HEK293 (cell line): ENCODE measurements around the gene CTDNEP1.

Experiments
- KLF16 ChIP-seq: fragments of 450-650 bp; formaldehyde crosslinking; IDR thresholded peaks from 2 replicates; pipeline ENCODE4 v1.5.1; 2017; ENCODE audit warnings: missing biosample characterization, missing genetic modification characterization
- SP3 ChIP-seq: fragments of 450-650 bp; formaldehyde crosslinking; IDR thresholded peaks from 2 replicates; pipeline ENCODE4 v1.5.1; 2016; ENCODE audit warnings: missing biosample characterization, missing genetic modification characterization
- YY2 ChIP-seq: fragments of 450-650 bp; formaldehyde crosslinking; IDR thresholded peaks from 2 replicates; pipeline ENCODE4 v1.5.1; 2016; ENCODE audit warnings: missing biosample characterization, missing genetic modification characterization
- ZBTB17 ChIP-seq: fragments of 450-650 bp; formaldehyde crosslinking; IDR thresholded peaks from 2 replicates; pipeline ENCODE4 v1.5.1; 2016; ENCODE audit warnings: missing biosample characterization, missing genetic modification characterization
- ZBTB20 ChIP-seq: fragments of 450-650 bp; formaldehyde crosslinking; IDR thresholded peaks from 2 replicates; pipeline ENCODE4 v1.5.1; 2016; ENCODE audit warnings: missing biosample characterization, missing genetic modification characterization
- ZBTB48 ChIP-seq: fragments of 450-650 bp; formaldehyde crosslinking; IDR thresholded peaks from 2 replicates; pipeline ENCODE4 v1.5.1; 2016; ENCODE audit warnings: missing biosample characterization, missing genetic modification characterization
- ZNF138 ChIP-seq: fragments of 450-650 bp; formaldehyde crosslinking; IDR thresholded peaks from 2 replicates; pipeline ENCODE4 v1.5.1; 2016; ENCODE audit warnings: missing biosample characterization, missing genetic modification characterization, borderline replicate concordance
- ZNF2 ChIP-seq: fragments of 450-650 bp; formaldehyde crosslinking; IDR thresholded peaks from 2 replicates; pipeline ENCODE4 v1.5.1; 2016; ENCODE audit warnings: missing biosample characterization, missing genetic modification characterization
- ZNF211 ChIP-seq: fragments of 450-650 bp; formaldehyde crosslinking; IDR thresholded peaks from 2 replicates; pipeline ENCODE4 v1.5.1; 2016; ENCODE audit warnings: low read depth, missing biosample characterization, missing genetic modification characterization
- ZNF311 ChIP-seq: fragments of 450-650 bp; formaldehyde crosslinking; IDR thresholded peaks from 2 replicates; pipeline ENCODE4 v1.5.1; 2017; ENCODE audit warnings: missing biosample characterization, missing genetic modification characterization, borderline replicate concordance
- ZNF324 ChIP-seq: fragments of 450-650 bp; formaldehyde crosslinking; IDR thresholded peaks from 2 replicates; pipeline ENCODE4 v1.5.1; 2016; ENCODE audit warnings: missing biosample characterization, missing genetic modification characterization
- ZNF394 ChIP-seq: fragments of 450-650 bp; formaldehyde crosslinking; IDR thresholded peaks from 2 replicates; pipeline ENCODE4 v1.5.1; 2016; ENCODE audit warnings: missing biosample characterization, missing genetic modification characterization, mild to moderate bottlenecking, moderate library complexity, borderline replicate concordance
- ZNF404 ChIP-seq: fragments of 450-650 bp; formaldehyde crosslinking; IDR thresholded peaks from 2 replicates; pipeline ENCODE4 v1.5.1; 2017; ENCODE audit warnings: missing biosample characterization, missing genetic modification characterization
- ZNF416 ChIP-seq: fragments of 450-650 bp; formaldehyde crosslinking; IDR thresholded peaks from 2 replicates; pipeline ENCODE4 v1.5.1; 2016; ENCODE audit warnings: missing biosample characterization, missing genetic modification characterization
- ZNF548 ChIP-seq: fragments of 450-650 bp; formaldehyde crosslinking; IDR thresholded peaks from 2 replicates; pipeline ENCODE4 v1.5.1; 2016; ENCODE audit warnings: missing biosample characterization, missing genetic modification characterization
- ZNF549 ChIP-seq: fragments of 450-650 bp; IDR thresholded peaks from 2 replicates; pipeline ENCODE4 v1.5.1; 2018; ENCODE audit warnings: missing biosample characterization, missing genetic modification characterization, mild to moderate bottlenecking, inconsistent platforms, moderate library complexity
- ZNF621 ChIP-seq: fragments of 450-650 bp; formaldehyde crosslinking; IDR thresholded peaks from 2 replicates; pipeline ENCODE4 v1.5.1; 2017; ENCODE audit warnings: missing biosample characterization, missing genetic modification characterization
- ZNF654 ChIP-seq: fragments of 450-650 bp; formaldehyde crosslinking; IDR thresholded peaks from 2 replicates; pipeline ENCODE4 v1.5.1; 2016; ENCODE audit warnings: low read depth, missing biosample characterization, missing genetic modification characterization
- ZNF658 ChIP-seq: fragments of 450-650 bp; formaldehyde crosslinking; IDR thresholded peaks from 2 replicates; pipeline ENCODE4; 2016; ENCODE audit warnings: missing biosample characterization, missing genetic modification characterization
- ZNF677 ChIP-seq: fragments of 450-650 bp; IDR thresholded peaks from 2 replicates; pipeline ENCODE4 v1.5.0; 2018; ENCODE audit warnings: missing biosample characterization, mild to moderate bottlenecking, missing genetic modification characterization, moderate library complexity
- ZNF707 ChIP-seq: fragments of 450-650 bp; formaldehyde crosslinking; IDR thresholded peaks from 2 replicates; pipeline ENCODE4 v1.5.1; 2016; ENCODE audit warnings: missing biosample characterization, missing genetic modification characterization
- TF ChIP-seq, protein P1 (sequence below): fragments of 450-650 bp; formaldehyde crosslinking; IDR thresholded peaks from 2 replicates; pipeline ENCODE4 v1.5.0; 2017; ENCODE audit warnings: missing biosample characterization, missing genetic modification characterization, borderline replicate concordance
- TF ChIP-seq, protein P2 (sequence below): fragments of 450-650 bp; IDR thresholded peaks from 2 replicates; pipeline ENCODE4 v1.5.1; 2018; ENCODE audit warnings: missing biosample characterization, missing genetic modification characterization
- TF ChIP-seq, protein P3 (sequence below): fragments of 450-650 bp; formaldehyde crosslinking; IDR thresholded peaks from 2 replicates; pipeline ENCODE4 v1.5.1; 2016; ENCODE audit warnings: missing biosample characterization, missing genetic modification characterization
- TF ChIP-seq, protein P4 (sequence below): fragments of 450-650 bp; formaldehyde crosslinking; optimal IDR thresholded peaks from 2 replicates; pipeline ENCODE3; 2016; ENCODE audit warnings: missing biosample characterization, mild to moderate bottlenecking, missing genetic modification characterization
- TF ChIP-seq, protein P5 (sequence below): fragments of 450-650 bp; formaldehyde crosslinking; IDR thresholded peaks from 2 replicates; pipeline ENCODE4 v1.5.1; 2016; ENCODE audit warnings: missing biosample characterization, missing genetic modification characterization
- TF ChIP-seq, protein P6 (sequence below): fragments of 450-650 bp; formaldehyde crosslinking; IDR thresholded peaks from 2 replicates; pipeline ENCODE4 v1.5.1; 2016; ENCODE audit warnings: missing biosample characterization, missing genetic modification characterization

CTDNEP1 gene

DNA sequence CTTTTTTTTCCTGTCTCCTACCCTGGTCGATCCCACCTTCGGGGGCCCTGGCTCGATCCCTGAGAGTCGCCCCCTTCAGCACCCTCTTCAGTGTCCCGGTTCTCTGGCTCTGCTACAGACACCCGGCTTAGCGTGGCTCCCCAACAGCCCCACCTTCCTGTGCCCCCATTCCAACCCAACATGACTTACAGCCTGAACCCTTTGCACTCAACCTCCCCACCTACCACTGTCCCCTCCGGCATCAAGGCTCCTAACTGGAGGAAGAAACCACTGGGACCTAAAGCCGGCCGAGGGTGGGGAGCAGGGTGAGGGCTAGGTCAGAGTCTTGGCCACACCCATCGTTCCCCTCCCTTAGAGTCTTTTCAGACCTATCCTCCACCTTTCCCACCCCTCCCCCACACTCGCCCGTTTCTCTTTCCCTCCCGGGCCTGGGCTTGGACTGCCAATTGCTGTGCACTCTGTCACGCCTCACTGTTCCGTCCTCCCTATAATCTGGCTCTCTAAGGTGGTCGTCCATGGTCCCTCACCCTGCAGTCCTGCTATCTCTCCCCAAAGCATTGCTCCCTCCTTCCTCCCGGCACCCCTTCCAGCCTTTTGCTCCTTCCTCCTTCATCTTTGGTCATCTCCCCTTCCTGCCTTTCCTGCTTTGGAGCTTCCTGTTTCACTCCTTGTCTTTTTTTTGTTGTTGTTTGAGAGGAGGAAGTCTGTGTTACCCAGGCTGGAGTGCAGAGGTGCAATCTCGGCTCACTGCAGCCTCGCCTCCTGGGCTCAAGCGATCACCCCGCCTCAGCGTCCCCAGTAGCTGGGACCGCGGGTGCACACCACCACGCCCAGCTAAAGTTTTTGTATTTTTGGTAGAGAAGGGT lies 11.6 kb upstream of the CTDNEP1 start (continued):
- TF ChIP-seq, protein P1, sequence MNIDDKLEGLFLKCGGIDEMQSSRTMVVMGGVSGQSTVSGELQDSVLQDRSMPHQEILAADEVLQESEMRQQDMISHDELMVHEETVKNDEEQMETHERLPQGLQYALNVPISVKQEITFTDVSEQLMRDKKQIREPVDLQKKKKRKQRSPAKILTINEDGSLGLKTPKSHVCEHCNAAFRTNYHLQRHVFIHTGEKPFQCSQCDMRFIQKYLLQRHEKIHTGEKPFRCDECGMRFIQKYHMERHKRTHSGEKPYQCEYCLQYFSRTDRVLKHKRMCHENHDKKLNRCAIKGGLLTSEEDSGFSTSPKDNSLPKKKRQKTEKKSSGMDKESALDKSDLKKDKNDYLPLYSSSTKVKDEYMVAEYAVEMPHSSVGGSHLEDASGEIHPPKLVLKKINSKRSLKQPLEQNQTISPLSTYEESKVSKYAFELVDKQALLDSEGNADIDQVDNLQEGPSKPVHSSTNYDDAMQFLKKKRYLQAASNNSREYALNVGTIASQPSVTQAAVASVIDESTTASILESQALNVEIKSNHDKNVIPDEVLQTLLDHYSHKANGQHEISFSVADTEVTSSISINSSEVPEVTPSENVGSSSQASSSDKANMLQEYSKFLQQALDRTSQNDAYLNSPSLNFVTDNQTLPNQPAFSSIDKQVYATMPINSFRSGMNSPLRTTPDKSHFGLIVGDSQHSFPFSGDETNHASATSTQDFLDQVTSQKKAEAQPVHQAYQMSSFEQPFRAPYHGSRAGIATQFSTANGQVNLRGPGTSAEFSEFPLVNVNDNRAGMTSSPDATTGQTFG = no peak
- no peak for TF ChIP-seq YY2 (tag by site-specific recombination)
- 0 out of 2 replicates have a peak, but pooled peaks have one; percentile 34 for TF ChIP-seq ZNF2 (tag by site-specific recombination)
- no peak for TF ChIP-seq ZNF416 (tag by site-specific recombination)
- TF ChIP-seq ZBTB20 (tag by site-specific recombination) = peak; percentile 48; the same call in 1 of the 2 replicates
- TF ChIP-seq, protein P2, sequence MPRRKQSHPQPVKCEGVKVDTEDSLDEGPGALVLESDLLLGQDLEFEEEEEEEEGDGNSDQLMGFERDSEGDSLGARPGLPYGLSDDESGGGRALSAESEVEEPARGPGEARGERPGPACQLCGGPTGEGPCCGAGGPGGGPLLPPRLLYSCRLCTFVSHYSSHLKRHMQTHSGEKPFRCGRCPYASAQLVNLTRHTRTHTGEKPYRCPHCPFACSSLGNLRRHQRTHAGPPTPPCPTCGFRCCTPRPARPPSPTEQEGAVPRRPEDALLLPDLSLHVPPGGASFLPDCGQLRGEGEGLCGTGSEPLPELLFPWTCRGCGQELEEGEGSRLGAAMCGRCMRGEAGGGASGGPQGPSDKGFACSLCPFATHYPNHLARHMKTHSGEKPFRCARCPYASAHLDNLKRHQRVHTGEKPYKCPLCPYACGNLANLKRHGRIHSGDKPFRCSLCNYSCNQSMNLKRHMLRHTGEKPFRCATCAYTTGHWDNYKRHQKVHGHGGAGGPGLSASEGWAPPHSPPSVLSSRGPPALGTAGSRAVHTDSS (tag by site-specific recombination) = no peak
- TF ChIP-seq SP3 (tag by site-specific recombination) = peak; percentile 23; the same call in 1 of the 2 replicates
- TF ChIP-seq ZBTB17 (tag by site-specific recombination) = peak; percentile 93
- TF ChIP-seq ZNF138 (tag by site-specific recombination) = no peak
- TF ChIP-seq ZNF549 (tag by site-specific recombination) = no peak
- TF ChIP-seq ZNF211 (tag by site-specific recombination) = no peak
- TF ChIP-seq ZNF658 (tag by site-specific recombination) = no peak
- no peak for TF ChIP-seq ZNF404 (tag by site-specific recombination)
- no peak for TF ChIP-seq ZNF621 (tag by site-specific recombination)
- no peak for TF ChIP-seq KLF16 (tag by site-specific recombination)
- TF ChIP-seq ZNF707 (tag by site-specific recombination) = 0 out of 2 replicates have a peak, but pooled peaks have one; percentile 30
- no peak for TF ChIP-seq ZNF654 (tag by site-specific recombination)
- TF ChIP-seq ZNF324 = 0 out of 2 replicates have a peak, but pooled peaks have one; percentile 51
- TF ChIP-seq, protein P3, sequence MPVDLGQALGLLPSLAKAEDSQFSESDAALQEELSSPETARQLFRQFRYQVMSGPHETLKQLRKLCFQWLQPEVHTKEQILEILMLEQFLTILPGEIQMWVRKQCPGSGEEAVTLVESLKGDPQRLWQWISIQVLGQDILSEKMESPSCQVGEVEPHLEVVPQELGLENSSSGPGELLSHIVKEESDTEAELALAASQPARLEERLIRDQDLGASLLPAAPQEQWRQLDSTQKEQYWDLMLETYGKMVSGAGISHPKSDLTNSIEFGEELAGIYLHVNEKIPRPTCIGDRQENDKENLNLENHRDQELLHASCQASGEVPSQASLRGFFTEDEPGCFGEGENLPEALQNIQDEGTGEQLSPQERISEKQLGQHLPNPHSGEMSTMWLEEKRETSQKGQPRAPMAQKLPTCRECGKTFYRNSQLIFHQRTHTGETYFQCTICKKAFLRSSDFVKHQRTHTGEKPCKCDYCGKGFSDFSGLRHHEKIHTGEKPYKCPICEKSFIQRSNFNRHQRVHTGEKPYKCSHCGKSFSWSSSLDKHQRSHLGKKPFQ = no peak
- TF ChIP-seq ZNF548 = no peak
- TF ChIP-seq, protein P4, sequence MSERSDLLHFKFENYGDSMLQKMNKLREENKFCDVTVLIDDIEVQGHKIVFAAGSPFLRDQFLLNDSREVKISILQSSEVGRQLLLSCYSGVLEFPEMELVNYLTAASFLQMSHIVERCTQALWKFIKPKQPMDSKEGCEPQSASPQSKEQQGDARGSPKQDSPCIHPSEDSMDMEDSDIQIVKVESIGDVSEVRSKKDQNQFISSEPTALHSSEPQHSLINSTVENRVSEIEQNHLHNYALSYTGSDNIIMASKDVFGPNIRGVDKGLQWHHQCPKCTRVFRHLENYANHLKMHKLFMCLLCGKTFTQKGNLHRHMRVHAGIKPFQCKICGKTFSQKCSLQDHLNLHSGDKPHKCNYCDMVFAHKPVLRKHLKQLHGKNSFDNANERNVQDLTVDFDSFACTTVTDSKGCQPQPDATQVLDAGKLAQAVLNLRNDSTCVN (tag by site-specific recombination) = peak; percentile 17
- no peak for TF ChIP-seq ZNF311
- TF ChIP-seq ZNF677 (tag by site-specific recombination) = no peak
- no peak for TF ChIP-seq ZNF394 (tag by site-specific recombination)
- TF ChIP-seq, protein P5, sequence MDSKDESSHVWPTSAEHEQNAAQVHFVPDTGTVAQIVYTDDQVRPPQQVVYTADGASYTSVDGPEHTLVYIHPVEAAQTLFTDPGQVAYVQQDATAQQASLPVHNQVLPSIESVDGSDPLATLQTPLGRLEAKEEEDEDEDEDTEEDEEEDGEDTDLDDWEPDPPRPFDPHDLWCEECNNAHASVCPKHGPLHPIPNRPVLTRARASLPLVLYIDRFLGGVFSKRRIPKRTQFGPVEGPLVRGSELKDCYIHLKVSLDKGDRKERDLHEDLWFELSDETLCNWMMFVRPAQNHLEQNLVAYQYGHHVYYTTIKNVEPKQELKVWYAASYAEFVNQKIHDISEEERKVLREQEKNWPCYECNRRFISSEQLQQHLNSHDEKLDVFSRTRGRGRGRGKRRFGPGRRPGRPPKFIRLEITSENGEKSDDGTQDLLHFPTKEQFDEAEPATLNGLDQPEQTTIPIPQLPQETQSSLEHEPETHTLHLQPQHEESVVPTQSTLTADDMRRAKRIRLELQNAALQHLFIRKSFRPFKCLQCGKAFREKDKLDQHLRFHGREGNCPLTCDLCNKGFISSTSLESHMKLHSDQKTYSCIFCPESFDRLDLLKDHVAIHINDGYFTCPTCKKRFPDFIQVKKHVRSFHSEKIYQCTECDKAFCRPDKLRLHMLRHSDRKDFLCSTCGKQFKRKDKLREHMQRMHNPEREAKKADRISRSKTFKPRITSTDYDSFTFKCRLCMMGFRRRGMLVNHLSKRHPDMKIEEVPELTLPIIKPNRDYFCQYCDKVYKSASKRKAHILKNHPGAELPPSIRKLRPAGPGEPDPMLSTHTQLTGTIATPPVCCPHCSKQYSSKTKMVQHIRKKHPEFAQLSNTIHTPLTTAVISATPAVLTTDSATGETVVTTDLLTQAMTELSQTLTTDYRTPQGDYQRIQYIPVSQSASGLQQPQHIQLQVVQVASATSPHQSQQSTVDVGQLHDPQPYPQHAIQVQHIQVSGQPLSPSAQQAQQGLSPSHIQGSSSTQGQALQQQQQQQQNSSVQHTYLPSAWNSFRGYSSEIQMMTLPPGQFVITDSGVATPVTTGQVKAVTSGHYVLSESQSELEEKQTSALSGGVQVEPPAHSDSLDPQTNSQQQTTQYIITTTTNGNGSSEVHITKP (tag by site-specific recombination) = peak; percentile 88
- no peak for TF ChIP-seq ZBTB48 (tag by site-specific recombination)
- TF ChIP-seq, protein P6, sequence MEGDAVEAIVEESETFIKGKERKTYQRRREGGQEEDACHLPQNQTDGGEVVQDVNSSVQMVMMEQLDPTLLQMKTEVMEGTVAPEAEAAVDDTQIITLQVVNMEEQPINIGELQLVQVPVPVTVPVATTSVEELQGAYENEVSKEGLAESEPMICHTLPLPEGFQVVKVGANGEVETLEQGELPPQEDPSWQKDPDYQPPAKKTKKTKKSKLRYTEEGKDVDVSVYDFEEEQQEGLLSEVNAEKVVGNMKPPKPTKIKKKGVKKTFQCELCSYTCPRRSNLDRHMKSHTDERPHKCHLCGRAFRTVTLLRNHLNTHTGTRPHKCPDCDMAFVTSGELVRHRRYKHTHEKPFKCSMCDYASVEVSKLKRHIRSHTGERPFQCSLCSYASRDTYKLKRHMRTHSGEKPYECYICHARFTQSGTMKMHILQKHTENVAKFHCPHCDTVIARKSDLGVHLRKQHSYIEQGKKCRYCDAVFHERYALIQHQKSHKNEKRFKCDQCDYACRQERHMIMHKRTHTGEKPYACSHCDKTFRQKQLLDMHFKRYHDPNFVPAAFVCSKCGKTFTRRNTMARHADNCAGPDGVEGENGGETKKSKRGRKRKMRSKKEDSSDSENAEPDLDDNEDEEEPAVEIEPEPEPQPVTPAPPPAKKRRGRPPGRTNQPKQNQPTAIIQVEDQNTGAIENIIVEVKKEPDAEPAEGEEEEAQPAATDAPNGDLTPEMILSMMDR (tag by site-specific recombination) = no peak
